Dermis blood vessel endothelial cell (primary cell): ENCODE measurements around the gene CD300E. TPM values are rescaled to one million over a fixed set of nuclear protein-coding genes. Genes with fewer than 3 reads are reported as not detected.
"Not testable (repeated sequence)": the region's sequence is repeated elsewhere in the genome, so short reads cannot be mapped to it uniquely, and the experiment has no call there.

Experiments
- DNase-seq: peaks from one replicate; pipeline ENCODE4 v3.0.0; 2010
- total RNA-seq: library from RNA; depleted of rRNA; stranded (reverse); fragments of >200 nt; gene quantifications from 2 replicates; pipeline ENCODE4 v1.2.3, GENCODE V29; 2014

CD300E gene
- total RNA-seq, 1 donor from 2014 or later, result not detected

- DNase-seq, result no peak
Observed at GRCh38 chr17:74633326-74633725, 9.8 kb upstream of the CD300E start.

- no peak for DNase-seq
Observed at GRCh38 chr17:74632617-74633016, 9.1 kb upstream of the CD300E start.

GRCh38 chr17:74631468-74632450, 8.2 kb upstream of the CD300E start:
- DNase-seq, result no peak

GRCh38 chr17:74630251-74630650, 6.7 kb upstream of the CD300E start:
- DNase-seq, result not testable (repeated sequence)

- no peak for DNase-seq
Observed at GRCh38 chr17:74625661-74626060, 2.1 kb upstream of the CD300E start.

- no peak for DNase-seq
Observed at GRCh38 chr17:74624131-74624530, 593 bp upstream of the CD300E start.

- DNase-seq, result no peak
Observed at GRCh38 chr17:74619077-74619673, 4.4 kb downstream of the CD300E start.

- no peak for DNase-seq
Observed at GRCh38 chr17:74618451-74618850, 5.1 kb downstream of the CD300E start.

GRCh38 chr17:74616696-74617095, 6.8 kb downstream of the CD300E start:
- no peak for DNase-seq

GRCh38 chr17:74612046-74612445, 11.5 kb downstream of the CD300E start:
- DNase-seq, result no peak

- DNase-seq, result no peak
Observed at GRCh38 chr17:74610108-74610507, 13.4 kb downstream of the CD300E start.

- no peak for DNase-seq
Observed at GRCh38 chr17:74608511-74608910, 15.0 kb downstream of the CD300E start.

- no peak for DNase-seq
Observed at GRCh38 chr17:74607221-74607620, 16.3 kb downstream of the CD300E start.

GRCh38 chr17:74606050-74606449, 17.5 kb downstream of the CD300E start:
- no peak for DNase-seq

- peak; percentile 14 for DNase-seq
Observed at GRCh38 chr17:74605361-74605760, 18.2 kb downstream of the CD300E start.

GRCh38 chr17:74604761-74605160, 18.8 kb downstream of the CD300E start:
- no peak for DNase-seq

- DNase-seq, result no peak
Observed at GRCh38 chr17:74604200-74604599, 19.3 kb downstream of the CD300E start.

GRCh38 chr17:74603746-74604145, 19.8 kb downstream of the CD300E start:
- DNase-seq, result no peak

GRCh38 chr17:74603037-74603635, 20.4 kb downstream of the CD300E start:
- DNase-seq, result no peak

GRCh38 chr17:74601944-74602572, 21.5 kb downstream of the CD300E start:
- peak; percentile 56 for DNase-seq

GRCh38 chr17:74599448-74599939, 24.0 kb downstream of the CD300E start:
- no peak for DNase-seq

GRCh38 chr17:74599023-74599399, 24.5 kb downstream of the CD300E start:
- no peak for DNase-seq
